BLaER1 treated with 17β-estradiol and CSF1 and Interleukin-3, amounts not matched to agents 10 nM and 100 nM (cell line): ENCODE results near the gene CIBAR2.

Source experiments
- H3K27ac ChIP-seq, 11 experiments: shearing (Covaris generic); formaldehyde crosslinking; 2 replicates each; pipeline ENCODE4 v1.8.1; 2022
- H3K27me3 ChIP-seq, 11 experiments: shearing (Covaris generic); formaldehyde crosslinking; 2 replicates each; pipeline ENCODE4 v1.8.1; 2022
- H3K36me3 ChIP-seq, 11 experiments: shearing (Covaris generic); formaldehyde crosslinking; 2 replicates each; pipeline ENCODE4 v1.8.1; 2022
- H3K4me1 ChIP-seq, 10 experiments: shearing (Covaris generic); formaldehyde crosslinking; 2 replicates each; pipeline ENCODE4 v1.8.1; 2022
- H3K4me2 ChIP-seq, 11 experiments: shearing (Covaris generic); formaldehyde crosslinking; 2 replicates each; pipeline ENCODE4 v1.8.1; 2022
- H3K4me3 ChIP-seq, 10 experiments: shearing (Covaris generic); formaldehyde crosslinking; 2 replicates each; pipeline ENCODE4 v1.8.1; 2022
- H3K9ac ChIP-seq, 11 experiments: shearing (Covaris generic); formaldehyde crosslinking; 2 replicates each; pipeline ENCODE4 v1.8.1; 2022
- H3K9me3 ChIP-seq, 11 experiments: shearing (Covaris generic); formaldehyde crosslinking; replicated peaks in 1 of 11; 2 replicates each; pipeline ENCODE4 v1.8.1; 2022
- H4K20me1 ChIP-seq, 11 experiments: shearing (Covaris generic); formaldehyde crosslinking; 2 replicates each; pipeline ENCODE4 v1.8.1; 2022
- Cebpa-rat ChIP-seq, 11 experiments: shearing (Covaris generic); IDR thresholded peaks; 2 replicates each; pipeline ENCODE4 v1.8.1; 2022

CIBAR2 gene

GRCh38 chr16:85066346-85066885 lies 45.9 kb downstream of the CIBAR2 start:
- H3K4me1 ChIP-seq, result peaks cover 32 to 62% (median 46%) of the 10 kb centered on the region in 10 experiments
- H3K4me3 ChIP-seq, result no peak overlapping the region
- H3K9ac ChIP-seq, result no peak overlapping the region
- no peak for TF ChIP-seq Cebpa-rat (IDR thresholded peaks at IDR 0.05)
- H3K4me2 ChIP-seq, result peak overlapping the region in 4 of 11 experiments; percentile 21 to 62 (median 52); a peak in 6 of 22 replicates
- H3K36me3 ChIP-seq, result peaks cover 0 to 71% (median 39%) of the 10 kb centered on the region in 11 experiments; a peak in 15 of 22 replicates
- H3K27me3 ChIP-seq, result peaks cover 26 to 91% (median 67%) of the 10 kb centered on the region in 11 experiments
- H4K20me1 ChIP-seq, result peaks cover 0 to 74% (median 46%) of the 10 kb centered on the region in 11 experiments; a peak in 17 of 22 replicates
- H3K27ac ChIP-seq, result no peak overlapping the region
- no peaks in the 10 kb centered on the region for H3K9me3 ChIP-seq

- 0 out of 22 replicates have a peak overlapping the region, but pooled peaks of 1 of the 11 experiments have one; percentile 17 for H3K4me2 ChIP-seq
- no peak overlapping the region for H3K4me3 ChIP-seq
- H3K9ac ChIP-seq, result no peak overlapping the region; a peak in 1 of 22 replicates
- H4K20me1 ChIP-seq, result peaks cover 0 to 78% (median 37%) of the 10 kb centered on the region in 11 experiments; a peak in 17 of 22 replicates
- H3K36me3 ChIP-seq, result peaks cover 0 to 58% (median 32%) of the 10 kb centered on the region in 11 experiments; a peak in 15 of 22 replicates
- H3K4me1 ChIP-seq, result peaks cover 41 to 72% (median 58%) of the 10 kb centered on the region in 10 experiments
- no peak for TF ChIP-seq Cebpa-rat (IDR thresholded peaks at IDR 0.05)
- no peaks in the 10 kb centered on the region for H3K9me3 ChIP-seq
- H3K27me3 ChIP-seq, result peaks cover 26 to 91% (median 73%) of the 10 kb centered on the region in 11 experiments
- no peak overlapping the region for H3K27ac ChIP-seq
Measured at GRCh38 chr16:85065099-85065498, 47.2 kb downstream of the CIBAR2 start.

GRCh38 chr16:85064186-85064585 lies 48.1 kb downstream of the CIBAR2 start:
- H3K27me3 ChIP-seq, result peaks cover 25 to 91% (median 74%) of the 10 kb centered on the region in 11 experiments
- no peak overlapping the region for H3K4me3 ChIP-seq
- peaks cover 0 to 80% (median 29%) of the 10 kb centered on the region in 11 experiments; a peak in 17 of 22 replicates for H4K20me1 ChIP-seq
- H3K4me1 ChIP-seq, result peaks cover 36 to 74% (median 54%) of the 10 kb centered on the region in 10 experiments
- no peaks in the 10 kb centered on the region for H3K9me3 ChIP-seq
- peaks cover 0 to 56% (median 23%) of the 10 kb centered on the region in 11 experiments; a peak in 15 of 22 replicates for H3K36me3 ChIP-seq
- H3K9ac ChIP-seq, result no peak overlapping the region
- H3K27ac ChIP-seq, result no peak overlapping the region
- TF ChIP-seq Cebpa-rat (IDR thresholded peaks at IDR 0.05), result no peak
- peak overlapping the region in 4 of 11 experiments; percentile 87 to 98 (median 88); a peak in 5 of 22 replicates for H3K4me2 ChIP-seq

GRCh38 chr16:85062845-85063244 lies 49.4 kb downstream of the CIBAR2 start:
- peak overlapping the region in 9 of 11 experiments; percentile 53 to 79 (median 76); a peak in 19 of 22 replicates for H3K27ac ChIP-seq

GRCh38 chr16:85062323-85062722 lies 49.9 kb downstream of the CIBAR2 start:
- Histone ChIP-seq H3K27me3 (peaks cover 36 to 96% (median 81%) of the 10 kb centered on the region in 11 experiments), H3K4me2 (peak overlapping the region; percentile 70 to 98 (median 87)), H3K4me3 (peak overlapping the region in 1 of 10 experiments; percentile 16; a peak in 1 of 20 replicates), H3K27ac (peak overlapping the region; percentile 32 to 79 (median 74); a peak in 20 of 22 replicates), H3K9me3 (no peaks in the 10 kb centered on the region), H3K36me3 (peaks cover 0 to 57% (median 7%) of the 10 kb centered on the region in 11 experiments; a peak in 14 of 22 replicates), H3K9ac (peak overlapping the region in 9 of 11 experiments; percentile 29 to 68 (median 58); a peak in 14 of 22 replicates), H3K4me1 (peaks cover 43 to 84% (median 66%) of the 10 kb centered on the region in 10 experiments), H4K20me1 (peaks cover 0 to 91% (median 33%) of the 10 kb centered on the region in 11 experiments; a peak in 17 of 22 replicates)
- peak in 3 of 11 experiments; percentile 25 to 73 (median 26); a peak in 4 of 22 replicates for TF ChIP-seq Cebpa-rat (IDR thresholded peaks at IDR 0.05)

More at GRCh38 chr16:85062845-85063244, 49.4 kb downstream of the CIBAR2 start:
- Histone ChIP-seq H3K9me3 (no peaks in the 10 kb centered on the region), H4K20me1 (peaks cover 0 to 89% (median 28%) of the 10 kb centered on the region in 11 experiments; a peak in 17 of 22 replicates), H3K4me1 (peaks cover 43 to 81% (median 64%) of the 10 kb centered on the region in 10 experiments), H3K4me3 (peak overlapping the region in 1 of 10 experiments; percentile 16; a peak in 1 of 20 replicates), H3K9ac (peak overlapping the region in 10 of 11 experiments; percentile 0 to 68 (median 51); a peak in 13 of 22 replicates), H3K4me2 (peak overlapping the region; percentile 70 to 98 (median 87)), H3K27me3 (peaks cover 37 to 97% (median 82%) of the 10 kb centered on the region in 11 experiments), H3K36me3 (peaks cover 0 to 57% (median 13%) of the 10 kb centered on the region in 11 experiments; a peak in 15 of 22 replicates)
- no peak for TF ChIP-seq Cebpa-rat (IDR thresholded peaks at IDR 0.05)

- Histone ChIP-seq H3K4me1 (peaks cover 47 to 84% (median 69%) of the 10 kb centered on the region in 10 experiments), H4K20me1 (peaks cover 0 to 91% (median 34%) of the 10 kb centered on the region in 11 experiments; a peak in 16 of 22 replicates), H3K4me2 (peak overlapping the region; percentile 70 to 98 (median 87))
Measured at GRCh38 chr16:85061566-85061965, 50.7 kb downstream of the CIBAR2 start.

GRCh38 chr16:85058909-85059308 lies 53.4 kb downstream of the CIBAR2 start:
- peaks cover 0 to 34% (median 0%) of the 10 kb centered on the region in 11 experiments; a peak in 8 of 22 replicates for H3K36me3 ChIP-seq
- H3K4me1 ChIP-seq, result peaks cover 69 to 97% (median 88%) of the 10 kb centered on the region in 10 experiments
- H3K4me2 ChIP-seq, result peak overlapping the region in 6 of 11 experiments; percentile 10 to 98 (median 54); a peak in 5 of 22 replicates
- peaks cover 18 to 71% (median 54%) of the 10 kb centered on the region in 11 experiments; a peak in 21 of 22 replicates for H3K27me3 ChIP-seq
- H3K9ac ChIP-seq, result no peak overlapping the region
- H3K9me3 ChIP-seq, result no peaks in the 10 kb centered on the region
- H4K20me1 ChIP-seq, result peaks cover 0 to 90% (median 36%) of the 10 kb centered on the region in 11 experiments; a peak in 14 of 22 replicates
- no peak overlapping the region for H3K4me3 ChIP-seq
- H3K27ac ChIP-seq, result 0 out of 22 replicates have a peak overlapping the region, but pooled peaks of 1 of the 11 experiments have one; percentile 5
- no peak for TF ChIP-seq Cebpa-rat (IDR thresholded peaks at IDR 0.05)

More at GRCh38 chr16:85061566-85061965, 50.7 kb downstream of the CIBAR2 start:
- Histone ChIP-seq H3K4me3 (no peak overlapping the region), H3K9ac (peak overlapping the region in 9 of 11 experiments; percentile 12 to 68 (median 58); a peak in 15 of 22 replicates), H3K27me3 (peaks cover 30 to 96% (median 79%) of the 10 kb centered on the region in 11 experiments), H3K27ac (peak overlapping the region; percentile 32 to 79 (median 74); a peak in 20 of 22 replicates), H3K9me3 (no peaks in the 10 kb centered on the region), H3K36me3 (peaks cover 0 to 56% (median 0%) of the 10 kb centered on the region in 11 experiments; a peak in 10 of 22 replicates)
- peak in 8 of 11 experiments; percentile 50 to 84 (median 78); a peak in 13 of 22 replicates for TF ChIP-seq Cebpa-rat (IDR thresholded peaks at IDR 0.05)

GRCh38 chr16:85057948-85058347 lies 54.3 kb downstream of the CIBAR2 start:
- H3K27me3 ChIP-seq, result peaks cover 18 to 62% (median 45%) of the 10 kb centered on the region in 11 experiments; a peak in 21 of 22 replicates
- H3K27ac ChIP-seq, result peak overlapping the region in 5 of 11 experiments; percentile 18 to 96 (median 34); a peak in 9 of 22 replicates
- TF ChIP-seq Cebpa-rat (IDR thresholded peaks at IDR 0.05), result no peak
- peak overlapping the region; percentile 80 to 99 (median 94); a peak in 21 of 22 replicates for H3K4me2 ChIP-seq
- peak overlapping the region in 7 of 11 experiments; percentile 2 to 45 (median 30); a peak in 11 of 22 replicates for H3K9ac ChIP-seq
- H3K36me3 ChIP-seq, result peaks cover 0 to 38% (median 0%) of the 10 kb centered on the region in 11 experiments; a peak in 9 of 22 replicates
- peaks cover 63 to 97% (median 79%) of the 10 kb centered on the region in 10 experiments for H3K4me1 ChIP-seq
- peaks cover 0 to 82% (median 30%) of the 10 kb centered on the region in 11 experiments; a peak in 14 of 22 replicates for H4K20me1 ChIP-seq
- H3K9me3 ChIP-seq, result no peaks in the 10 kb centered on the region
- no peak overlapping the region for H3K4me3 ChIP-seq
